DOHH2 (cell line): Measurements from ENCODE around the gene TLL2.

Experiments
- CTCF ChIP-seq: fragments of 200-600 bp; sonication (generic); IDR thresholded peaks from one replicate; pipeline ENCODE4 v1.5.1; 2014; ENCODE audit warnings: antibody characterized with exemption, mild to moderate bottlenecking, low read depth, low read length; ENCODE audit not compliant: poor library complexity, severe bottlenecking
- EZH2phosphoT487 ChIP-seq: fragments of 200-600 bp; sonication (generic); IDR thresholded peaks from 2 replicates; pipeline ENCODE4 v1.6.1; 2017; ENCODE audit warnings: borderline replicate concordance, mild to moderate bottlenecking, antibody characterized with exemption, low read length, moderate library complexity, mixed read lengths

GRCh38 chr10:96496281-96496925, 17.3 kb downstream of the TLL2 start:
- TF ChIP-seq CTCF: no peak
- TF ChIP-seq EZH2phosphoT487: no peak
